Lower leg skin (tissue), 3 donors: Measurements from ENCODE around the gene KASH5.

Experiments used
- POLR2A ChIP-seq, 2 donors: fragments of 450-650 bp; IDR thresholded peaks; one replicate each; pipeline ENCODE4 v1.6.1; 2016 to 2017; ENCODE audit warnings: antibody characterized with exemption in 2 of 2, mild to moderate bottlenecking in 1 of 2, moderate library complexity in 1 of 2
- TF ChIP-seq, protein P1 (sequence below), 3 donors: fragments of 450-650 bp; IDR thresholded peaks; one replicate each; pipeline ENCODE4 v1.5.1; 2016; ENCODE audit warnings: antibody characterized with exemption in 3 of 3, mild to moderate bottlenecking in 3 of 3, moderate library complexity in 2 of 3

DNA sequence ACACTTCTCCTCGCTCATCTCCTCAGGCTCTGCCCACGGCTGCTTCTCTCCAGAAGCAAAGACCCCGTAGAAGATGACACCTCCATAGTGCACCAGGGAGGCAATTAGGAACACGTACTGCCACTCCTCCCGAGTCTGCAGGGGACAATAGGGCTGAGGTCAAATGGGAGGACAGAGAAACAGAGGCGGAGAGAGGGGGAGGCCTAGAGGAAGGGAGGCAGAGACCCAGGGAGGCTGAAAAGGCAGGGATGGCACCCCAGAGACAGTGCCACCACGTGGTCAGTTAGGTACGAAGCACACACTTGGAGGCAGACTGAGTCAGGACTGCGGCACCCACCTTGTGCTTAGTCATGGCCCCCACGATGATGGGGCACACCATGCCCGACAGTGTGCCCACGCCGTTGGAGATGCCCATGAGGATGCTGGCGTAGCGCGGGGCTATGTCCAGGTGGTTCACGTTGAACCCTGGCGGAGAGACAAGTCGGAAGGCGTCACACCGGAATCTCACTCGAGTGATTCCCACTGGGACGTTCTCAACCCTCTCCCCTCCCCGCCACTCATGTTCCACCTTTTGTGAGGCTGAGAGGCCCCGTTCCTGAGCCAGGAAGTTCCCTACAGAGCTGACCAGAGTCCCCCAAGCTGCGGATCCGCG, 42.8 kb downstream of the KASH5 start:
- TF ChIP-seq, protein P1, sequence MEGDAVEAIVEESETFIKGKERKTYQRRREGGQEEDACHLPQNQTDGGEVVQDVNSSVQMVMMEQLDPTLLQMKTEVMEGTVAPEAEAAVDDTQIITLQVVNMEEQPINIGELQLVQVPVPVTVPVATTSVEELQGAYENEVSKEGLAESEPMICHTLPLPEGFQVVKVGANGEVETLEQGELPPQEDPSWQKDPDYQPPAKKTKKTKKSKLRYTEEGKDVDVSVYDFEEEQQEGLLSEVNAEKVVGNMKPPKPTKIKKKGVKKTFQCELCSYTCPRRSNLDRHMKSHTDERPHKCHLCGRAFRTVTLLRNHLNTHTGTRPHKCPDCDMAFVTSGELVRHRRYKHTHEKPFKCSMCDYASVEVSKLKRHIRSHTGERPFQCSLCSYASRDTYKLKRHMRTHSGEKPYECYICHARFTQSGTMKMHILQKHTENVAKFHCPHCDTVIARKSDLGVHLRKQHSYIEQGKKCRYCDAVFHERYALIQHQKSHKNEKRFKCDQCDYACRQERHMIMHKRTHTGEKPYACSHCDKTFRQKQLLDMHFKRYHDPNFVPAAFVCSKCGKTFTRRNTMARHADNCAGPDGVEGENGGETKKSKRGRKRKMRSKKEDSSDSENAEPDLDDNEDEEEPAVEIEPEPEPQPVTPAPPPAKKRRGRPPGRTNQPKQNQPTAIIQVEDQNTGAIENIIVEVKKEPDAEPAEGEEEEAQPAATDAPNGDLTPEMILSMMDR (IDR thresholded peaks at IDR 0.05), result no peak
- TF ChIP-seq POLR2A (IDR thresholded peaks at IDR 0.05), result no peak
